ENCODE data around the gene C9orf40.

DNA sequence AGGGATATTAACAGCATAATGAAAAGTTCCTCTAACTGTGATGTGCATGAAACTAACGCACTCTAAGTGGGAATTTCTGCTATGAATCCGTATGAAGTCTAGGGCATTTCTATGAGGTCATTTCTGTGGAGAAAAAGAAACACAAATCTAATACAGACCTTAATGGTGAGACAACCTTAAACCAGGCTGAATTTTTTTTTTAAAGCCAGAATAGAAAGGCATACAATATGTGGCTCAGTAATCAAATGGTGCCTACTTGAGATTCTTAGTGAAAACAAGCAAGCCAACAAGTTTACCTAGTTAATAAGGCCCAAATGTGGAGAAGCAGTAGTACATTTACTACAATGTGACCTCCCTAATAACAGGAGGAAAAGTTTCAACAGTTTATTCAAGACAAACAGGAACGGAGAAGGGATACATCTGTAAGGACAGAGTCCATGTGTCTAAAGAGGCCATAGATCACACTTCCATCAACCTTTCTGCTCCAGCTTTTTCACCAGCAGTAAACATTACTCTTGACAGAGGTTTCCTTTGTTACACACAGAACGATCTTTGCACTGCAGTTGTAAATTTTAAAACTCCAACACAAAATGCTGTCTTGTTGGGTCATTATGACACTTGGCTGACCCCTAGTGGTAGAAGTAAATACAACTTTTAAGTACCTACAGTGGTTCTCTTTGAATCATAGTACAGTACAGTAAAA lies 49.2 kb upstream of the C9orf40 start:
- TF ChIP-seq, protein P1, sequence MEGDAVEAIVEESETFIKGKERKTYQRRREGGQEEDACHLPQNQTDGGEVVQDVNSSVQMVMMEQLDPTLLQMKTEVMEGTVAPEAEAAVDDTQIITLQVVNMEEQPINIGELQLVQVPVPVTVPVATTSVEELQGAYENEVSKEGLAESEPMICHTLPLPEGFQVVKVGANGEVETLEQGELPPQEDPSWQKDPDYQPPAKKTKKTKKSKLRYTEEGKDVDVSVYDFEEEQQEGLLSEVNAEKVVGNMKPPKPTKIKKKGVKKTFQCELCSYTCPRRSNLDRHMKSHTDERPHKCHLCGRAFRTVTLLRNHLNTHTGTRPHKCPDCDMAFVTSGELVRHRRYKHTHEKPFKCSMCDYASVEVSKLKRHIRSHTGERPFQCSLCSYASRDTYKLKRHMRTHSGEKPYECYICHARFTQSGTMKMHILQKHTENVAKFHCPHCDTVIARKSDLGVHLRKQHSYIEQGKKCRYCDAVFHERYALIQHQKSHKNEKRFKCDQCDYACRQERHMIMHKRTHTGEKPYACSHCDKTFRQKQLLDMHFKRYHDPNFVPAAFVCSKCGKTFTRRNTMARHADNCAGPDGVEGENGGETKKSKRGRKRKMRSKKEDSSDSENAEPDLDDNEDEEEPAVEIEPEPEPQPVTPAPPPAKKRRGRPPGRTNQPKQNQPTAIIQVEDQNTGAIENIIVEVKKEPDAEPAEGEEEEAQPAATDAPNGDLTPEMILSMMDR (IDR thresholded peaks at IDR 0.05) = peak; percentile 62 to 81 (median 70)
- no peak for TF ChIP-seq POLR2A (IDR thresholded peaks at IDR 0.05)

Measured in esophagus squamous epithelium (tissue), 4 donors.